AG10803 (cell line): ENCODE results near the gene NDUFA6.
"Not testable (repeated sequence)": the region's sequence is repeated elsewhere in the genome, so short reads cannot be mapped to it uniquely, and the experiment has no call there.

Experiments used
- DNase-seq: peaks from one replicate; pipeline ENCODE4 v3.0.0; 2010; ENCODE audit warnings: low read depth
- H3K4me3 ChIP-seq: 2 replicates; pipeline ENCODE4 v1.5.1; 2011; ENCODE audit warnings: mild to moderate bottlenecking, low read length, control low read depth
- TF ChIP-seq, protein P1 (sequence below): conservative IDR thresholded peaks from 2 replicates; pipeline ENCODE4 v1.5.1; 2011; ENCODE audit warnings: mild to moderate bottlenecking, low read length, control low read depth, inconsistent platforms

Gene NDUFA6

DNA sequence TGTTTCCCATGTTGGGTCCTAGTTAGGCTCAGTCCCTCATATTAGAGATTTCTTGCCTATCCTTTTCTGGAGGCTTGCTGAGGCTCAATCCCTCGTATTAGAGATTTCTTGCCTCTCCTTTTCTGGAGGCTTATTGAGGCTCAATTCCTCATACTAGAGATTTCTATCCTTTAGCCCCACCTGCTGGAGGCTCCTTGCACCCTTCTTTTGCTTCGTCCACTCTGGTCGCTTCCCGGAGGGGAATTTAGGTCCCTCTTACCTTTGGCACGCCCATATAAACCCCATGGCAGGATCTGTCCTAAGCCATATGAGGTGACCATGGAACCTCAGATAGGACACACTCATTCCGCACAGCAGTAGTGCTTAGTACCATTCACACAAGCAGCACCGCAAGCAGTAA, 24.1 kb upstream of the NDUFA6 start:
- H3K4me3 ChIP-seq = no peak overlapping the region
- DNase-seq = peak; percentile 10
- TF ChIP-seq, protein P1, sequence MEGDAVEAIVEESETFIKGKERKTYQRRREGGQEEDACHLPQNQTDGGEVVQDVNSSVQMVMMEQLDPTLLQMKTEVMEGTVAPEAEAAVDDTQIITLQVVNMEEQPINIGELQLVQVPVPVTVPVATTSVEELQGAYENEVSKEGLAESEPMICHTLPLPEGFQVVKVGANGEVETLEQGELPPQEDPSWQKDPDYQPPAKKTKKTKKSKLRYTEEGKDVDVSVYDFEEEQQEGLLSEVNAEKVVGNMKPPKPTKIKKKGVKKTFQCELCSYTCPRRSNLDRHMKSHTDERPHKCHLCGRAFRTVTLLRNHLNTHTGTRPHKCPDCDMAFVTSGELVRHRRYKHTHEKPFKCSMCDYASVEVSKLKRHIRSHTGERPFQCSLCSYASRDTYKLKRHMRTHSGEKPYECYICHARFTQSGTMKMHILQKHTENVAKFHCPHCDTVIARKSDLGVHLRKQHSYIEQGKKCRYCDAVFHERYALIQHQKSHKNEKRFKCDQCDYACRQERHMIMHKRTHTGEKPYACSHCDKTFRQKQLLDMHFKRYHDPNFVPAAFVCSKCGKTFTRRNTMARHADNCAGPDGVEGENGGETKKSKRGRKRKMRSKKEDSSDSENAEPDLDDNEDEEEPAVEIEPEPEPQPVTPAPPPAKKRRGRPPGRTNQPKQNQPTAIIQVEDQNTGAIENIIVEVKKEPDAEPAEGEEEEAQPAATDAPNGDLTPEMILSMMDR = peak; percentile 54

GRCh38 chr22:42112793-42113192, 22.2 kb upstream of the NDUFA6 start:
- not testable (repeated sequence) for DNase-seq
- TF ChIP-seq, protein P1 = peak; percentile 18; the same call in 1 of the 2 replicates

DNA sequence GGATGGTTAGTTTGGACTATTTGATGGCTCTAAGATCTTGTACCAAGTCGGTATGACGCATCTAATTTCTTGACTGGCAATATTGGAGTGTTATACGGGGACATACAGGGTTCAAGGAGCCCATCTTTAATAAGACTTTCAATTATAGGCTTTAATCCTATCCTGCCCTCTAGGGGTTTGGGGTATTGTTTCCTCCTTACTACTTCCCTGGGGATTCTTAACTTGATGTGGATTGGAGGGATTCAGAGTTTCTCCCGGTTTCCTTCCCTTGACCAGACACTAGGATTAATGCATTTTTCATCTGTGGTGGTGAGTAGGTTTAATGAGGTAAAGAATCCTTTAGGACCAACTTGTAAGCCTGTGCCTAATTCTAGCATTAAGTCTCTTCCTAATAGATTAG, 21.2 kb upstream of the NDUFA6 start:
- H3K4me3 ChIP-seq = no peak overlapping the region
- TF ChIP-seq, protein P1 = no peak
- no peak for DNase-seq

More at GRCh38 chr22:42112793-42113192, 22.2 kb upstream of the NDUFA6 start:
- not testable (repeated sequence) for H3K4me3 ChIP-seq

DNA sequence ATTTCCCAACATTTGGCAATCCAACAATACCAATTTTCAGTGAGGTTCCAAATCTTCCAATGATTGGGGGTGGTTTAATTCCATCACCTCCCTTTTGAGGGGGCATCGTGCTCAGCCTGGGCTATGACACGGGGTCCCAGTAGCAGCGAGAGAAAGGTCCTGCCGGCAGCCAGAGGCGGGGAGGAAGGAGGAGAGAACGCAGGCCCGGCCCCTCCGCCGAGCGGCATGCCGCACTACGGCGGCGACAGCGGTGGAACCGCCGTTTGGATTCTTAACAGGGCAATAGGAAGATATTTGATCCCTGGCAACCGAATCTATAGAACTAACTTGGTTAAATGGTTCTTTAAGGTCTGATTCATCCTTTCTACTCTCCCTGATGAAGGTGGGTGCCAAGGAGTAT, 18.3 kb upstream of the NDUFA6 start:
- DNase-seq = no peak
- H3K4me3 ChIP-seq = no peak overlapping the region
- TF ChIP-seq, protein P1 = no peak

GRCh38 chr22:42104332-42104860, 13.8 kb upstream of the NDUFA6 start:
- H3K4me3 ChIP-seq, DNase-seq: not testable (repeated sequence)

DNA sequence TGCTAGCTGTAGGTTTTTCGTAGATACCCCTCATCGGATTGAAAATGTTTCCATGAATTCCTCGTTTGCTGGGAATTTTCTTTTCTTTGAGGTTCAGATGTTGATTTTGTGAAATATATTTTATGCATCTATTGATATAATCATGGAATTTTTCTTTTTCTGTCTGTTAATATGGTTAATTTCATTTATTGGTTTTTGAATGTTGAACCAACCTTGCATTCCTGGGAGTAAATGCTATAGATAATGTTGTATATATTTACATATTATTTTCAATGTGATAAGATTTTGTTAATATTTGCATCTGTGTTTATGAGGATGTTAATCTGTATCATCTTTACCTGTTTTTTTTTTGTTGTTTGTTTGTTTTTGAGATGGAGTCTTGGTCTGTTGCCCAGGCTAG, 10.6 kb upstream of the NDUFA6 start:
- TF ChIP-seq, protein P1 = no peak
- no peak overlapping the region for H3K4me3 ChIP-seq
- DNase-seq = no peak

DNA sequence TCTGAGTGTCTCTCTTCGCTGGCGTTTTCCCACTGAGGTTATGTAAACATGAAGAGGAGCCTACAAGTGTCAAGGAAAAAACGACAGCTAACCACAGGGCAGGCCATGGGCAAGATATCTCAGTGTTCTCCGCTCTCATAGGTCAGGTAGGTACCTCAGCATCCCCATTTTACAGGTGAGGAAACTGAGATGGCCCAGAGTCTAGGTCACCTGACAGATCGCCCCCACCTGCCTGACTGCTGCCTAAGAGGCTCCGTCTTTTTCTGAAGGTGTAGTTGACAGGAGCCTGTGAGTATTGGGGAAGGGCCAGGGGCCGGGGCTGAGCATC, 847 bp upstream of the NDUFA6 start:
- TF ChIP-seq, protein P1 = no peak

GRCh38 chr22:42086051-42086450, 4.5 kb downstream of the NDUFA6 start:
- H3K4me3 ChIP-seq = no peak overlapping the region
- DNase-seq = no peak
- TF ChIP-seq, protein P1 = no peak

More for the DNA sequence above, 847 bp upstream of the NDUFA6 start:
- DNase-seq = no peak
- peak overlapping the region; percentile 71 for H3K4me3 ChIP-seq
